HUDEP-2 (cell line): ENCODE data around the gene LAMA1.

Source experiments
- DNase-seq, 76 experiments: peaks; one replicate each; lab custom pipeline; 2025; ENCODE audit not compliant: unreplicated experiment in 76 of 76; lab: John Stamatoyannopoulos, UW

Gene LAMA1

DNA sequence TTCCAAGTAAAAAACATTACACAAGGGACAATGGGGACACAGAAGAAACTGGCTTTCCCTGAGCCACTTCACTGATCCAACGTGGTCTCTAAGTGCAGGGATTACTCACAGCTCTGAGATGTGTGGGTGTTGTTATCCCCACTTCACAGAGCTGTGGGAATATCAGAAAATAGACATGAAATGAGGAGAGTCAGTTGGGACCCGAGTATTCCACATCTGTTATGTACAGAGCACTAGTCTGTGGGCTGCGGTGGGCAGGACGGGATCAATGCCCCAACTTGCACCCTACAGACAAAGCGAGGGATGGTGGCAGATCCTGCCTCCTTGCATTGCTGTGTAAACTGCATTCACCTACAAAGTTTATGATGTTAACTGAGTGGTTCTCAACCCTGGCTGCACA lies 11.7 kb downstream of the LAMA1 start:
- no peak for DNase-seq

DNA sequence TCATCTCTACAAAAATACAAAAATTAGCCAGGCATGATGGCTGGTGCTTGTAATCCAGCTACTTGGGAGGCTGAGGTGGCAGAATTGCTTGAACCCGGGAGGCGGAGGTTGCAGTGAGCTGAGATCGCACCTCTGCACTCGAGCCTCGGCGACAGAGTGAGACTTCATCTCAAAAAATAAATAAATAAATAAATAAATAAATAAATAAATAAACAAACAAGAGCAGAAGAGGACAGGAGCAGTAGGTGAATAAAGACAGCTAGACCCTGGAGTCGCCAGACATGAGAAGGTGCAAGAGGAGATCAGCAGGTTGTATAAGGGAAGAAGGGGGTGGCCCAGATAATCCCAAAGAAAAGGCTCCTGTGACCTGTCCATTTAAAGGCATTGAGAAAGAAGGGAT lies 12.3 kb downstream of the LAMA1 start:
- no peak for DNase-seq

DNA sequence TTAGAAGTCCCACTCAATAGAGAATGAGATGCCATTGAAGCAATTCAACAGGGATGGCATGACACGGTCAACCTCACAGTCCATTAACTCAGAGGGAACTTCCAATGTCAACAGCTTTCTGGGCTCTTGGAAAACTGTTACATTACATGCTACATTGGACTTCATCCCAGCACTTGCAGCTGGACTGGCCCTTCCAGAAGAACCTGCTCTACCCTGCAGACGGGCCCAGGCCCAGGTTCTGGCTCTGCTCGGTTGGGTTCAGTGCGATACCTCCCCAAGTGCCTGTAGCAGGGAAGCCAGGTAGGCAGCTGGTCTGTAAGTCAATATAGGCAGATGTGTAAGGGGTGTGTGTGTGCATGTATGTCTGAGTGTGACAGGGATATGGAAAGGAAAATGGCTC lies 12.9 kb downstream of the LAMA1 start:
- DNase-seq = no peak

DNA sequence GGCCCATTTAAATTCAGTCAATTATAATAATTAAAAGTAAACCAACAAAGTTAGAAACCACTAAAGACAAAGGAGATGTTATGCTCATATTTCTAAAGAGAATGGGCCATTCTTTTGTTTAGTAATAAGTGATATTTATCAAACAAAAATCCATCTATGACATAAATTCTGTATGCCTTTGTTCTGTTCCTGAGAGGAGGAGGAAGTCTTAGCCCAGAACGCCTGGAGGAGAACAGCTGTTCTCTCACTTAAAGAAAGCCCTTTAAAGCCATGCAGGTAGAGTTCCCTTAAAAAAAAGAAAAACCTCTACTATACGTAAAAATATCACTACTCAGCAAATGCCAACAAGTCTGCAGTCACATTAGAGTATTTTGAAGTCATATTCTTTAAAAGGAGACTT lies 15.5 kb downstream of the LAMA1 start:
- DNase-seq = no peak

DNA sequence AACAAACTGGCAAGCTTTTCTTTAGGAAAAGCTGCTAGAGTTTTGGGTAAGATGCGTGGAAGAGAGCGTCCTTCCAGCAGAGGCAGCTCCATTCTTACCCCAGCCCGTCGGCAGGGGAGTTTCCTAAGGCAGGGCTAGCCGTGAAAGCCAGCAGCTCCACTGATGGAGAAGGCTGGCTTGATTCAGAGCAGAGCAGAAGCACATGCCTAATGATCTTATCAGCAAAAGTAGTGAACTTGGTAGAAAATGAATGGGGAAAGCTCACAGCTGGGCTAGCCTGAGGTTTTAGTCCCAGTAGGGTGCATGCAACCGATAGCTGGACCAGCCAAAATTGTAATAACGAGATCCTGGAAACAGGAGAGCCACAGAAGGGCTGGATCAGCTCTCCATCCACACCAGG lies 20.8 kb downstream of the LAMA1 start:
- DNase-seq = no peak

DNA sequence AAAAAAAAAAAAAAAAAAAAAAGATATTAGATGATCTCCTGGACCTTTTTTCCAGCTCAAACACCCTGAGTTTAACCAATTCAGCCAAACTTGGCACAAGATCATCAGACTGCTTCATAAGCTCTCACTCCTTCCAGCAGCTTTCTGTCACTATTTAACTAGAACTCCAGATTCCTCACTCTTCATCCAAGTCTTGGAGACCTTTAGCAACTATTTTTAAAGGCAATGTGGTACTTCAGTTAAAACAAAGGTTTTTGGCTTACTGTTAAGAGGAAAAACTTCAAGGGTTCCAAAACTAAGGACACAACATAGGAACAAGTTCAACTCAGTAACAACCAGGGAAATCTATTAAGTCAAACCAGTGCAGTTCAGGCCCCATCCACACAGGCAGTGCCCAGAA lies 23.2 kb downstream of the LAMA1 start:
- no peak for DNase-seq

DNA sequence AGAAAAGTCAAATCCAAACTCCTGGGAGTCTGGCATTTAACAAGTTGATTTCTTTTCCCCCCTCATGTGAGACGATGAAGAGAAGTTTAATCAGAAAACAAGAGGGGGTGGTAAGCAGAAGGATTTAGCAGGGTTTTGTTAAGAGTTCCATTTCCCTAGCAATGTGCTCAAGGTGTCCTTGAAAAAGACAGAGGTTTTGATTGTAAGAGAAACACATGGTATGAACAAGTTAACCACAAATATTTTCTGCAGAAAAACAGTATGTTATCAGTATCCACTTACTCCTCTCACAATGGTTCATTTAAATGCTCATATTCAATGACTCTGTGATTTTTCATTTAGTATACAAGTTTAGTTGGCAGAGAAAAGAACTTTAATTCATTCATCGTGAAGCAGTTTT lies 26.8 kb downstream of the LAMA1 start:
- no peak for DNase-seq

DNA sequence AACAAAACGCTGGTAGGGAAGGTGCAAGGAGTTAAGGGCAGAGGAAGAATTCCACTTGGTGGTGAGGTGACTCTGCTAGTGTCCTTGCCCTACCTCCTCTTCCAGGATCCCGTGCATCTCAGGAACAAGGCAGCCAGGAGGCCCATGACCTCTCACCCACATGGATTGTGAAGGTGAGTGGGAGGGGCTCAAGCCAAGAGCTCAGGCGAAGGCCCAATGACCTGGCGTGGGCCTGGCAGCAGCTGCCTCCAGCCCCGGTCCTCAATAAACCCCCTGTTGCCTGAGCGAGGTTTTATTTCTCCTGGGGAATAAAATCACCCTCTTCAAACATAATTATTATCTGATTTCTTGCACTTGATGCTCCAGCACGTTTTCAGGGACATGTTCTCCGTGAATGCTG lies 28.2 kb downstream of the LAMA1 start:
- DNase-seq = no peak

DNA sequence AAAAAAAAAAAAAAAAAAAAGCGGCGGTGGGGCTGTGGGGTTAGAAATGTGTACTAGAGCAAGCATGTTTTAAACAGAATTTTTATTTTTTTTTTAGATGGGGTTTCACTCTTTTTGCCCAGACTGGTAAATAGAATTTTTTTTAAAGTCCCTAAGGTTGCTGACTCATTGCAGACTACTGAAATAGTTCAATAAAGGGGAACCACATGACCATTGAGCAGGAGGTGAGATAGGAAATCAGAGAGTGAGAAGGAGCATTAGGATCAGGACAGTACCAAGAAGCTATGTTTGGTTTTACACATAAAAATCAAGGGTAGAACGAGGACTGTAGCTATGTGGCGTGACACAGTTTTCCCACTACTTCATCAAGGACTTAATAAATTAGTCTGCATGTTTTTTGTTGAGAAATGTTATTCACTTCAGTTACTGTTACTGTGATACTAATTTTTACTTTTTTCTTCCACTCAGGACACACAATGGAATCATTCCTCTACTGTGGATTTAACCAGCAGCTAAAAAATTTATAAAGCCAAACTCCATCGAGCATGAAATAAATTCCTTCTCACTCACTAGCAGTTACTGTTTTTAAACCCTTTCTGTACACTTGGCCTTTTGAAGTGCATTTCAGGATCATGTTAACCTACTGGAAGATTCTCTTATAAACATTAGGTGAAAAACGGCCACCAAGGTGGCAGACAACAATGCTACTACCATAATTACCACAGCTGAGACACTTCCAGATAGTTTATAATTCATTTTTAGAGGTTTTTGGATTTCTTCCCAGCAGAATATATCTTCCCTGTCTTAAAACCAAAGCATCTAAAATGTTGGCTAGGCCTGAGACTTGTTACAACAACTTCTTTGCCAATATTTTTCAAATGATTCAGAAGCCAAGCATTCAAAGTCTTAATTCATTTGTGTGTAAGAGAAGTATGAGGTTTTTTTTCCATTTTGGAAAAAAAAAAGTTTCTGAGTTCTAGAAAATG lies 33.2 kb downstream of the LAMA1 start:
- no peak for DNase-seq

DNA sequence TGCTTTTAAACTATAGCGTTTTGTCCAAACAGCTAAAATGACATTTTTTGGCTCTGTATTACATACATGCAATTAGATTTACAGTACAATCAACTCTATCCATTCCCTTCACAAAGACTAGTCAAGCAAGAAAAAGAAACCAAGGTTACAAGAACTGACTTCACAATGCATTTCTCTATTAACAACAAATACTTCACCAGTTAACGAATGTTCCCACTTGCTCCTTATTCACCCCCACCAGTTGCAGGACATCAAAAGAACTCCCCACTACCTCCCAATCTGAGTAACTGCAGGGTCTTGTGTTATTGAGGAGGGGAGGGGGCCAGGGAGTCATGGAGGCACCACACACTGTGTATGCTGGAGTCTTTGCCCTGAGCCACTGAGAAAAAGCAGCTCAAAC lies 34.9 kb downstream of the LAMA1 start:
- DNase-seq = no peak

DNA sequence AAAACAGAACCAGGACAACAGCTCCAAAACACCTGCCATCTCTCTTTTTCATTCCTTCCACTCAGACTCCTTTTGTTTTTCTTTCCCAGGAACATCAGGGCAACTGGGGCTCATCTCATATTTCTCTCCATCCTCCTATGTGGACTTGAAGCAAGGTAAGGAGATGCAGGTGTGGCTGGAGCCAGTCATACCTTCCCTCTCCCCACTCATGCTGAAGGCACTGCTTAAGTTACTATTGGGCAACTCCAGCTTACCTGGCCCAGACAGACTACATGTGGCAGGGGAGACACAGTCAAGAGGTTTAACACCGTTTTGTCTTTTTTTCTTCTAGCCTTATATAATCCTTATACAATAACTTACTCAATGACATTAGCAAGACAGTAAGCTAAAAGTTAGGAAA lies 38.4 kb downstream of the LAMA1 start:
- DNase-seq = no peak

DNA sequence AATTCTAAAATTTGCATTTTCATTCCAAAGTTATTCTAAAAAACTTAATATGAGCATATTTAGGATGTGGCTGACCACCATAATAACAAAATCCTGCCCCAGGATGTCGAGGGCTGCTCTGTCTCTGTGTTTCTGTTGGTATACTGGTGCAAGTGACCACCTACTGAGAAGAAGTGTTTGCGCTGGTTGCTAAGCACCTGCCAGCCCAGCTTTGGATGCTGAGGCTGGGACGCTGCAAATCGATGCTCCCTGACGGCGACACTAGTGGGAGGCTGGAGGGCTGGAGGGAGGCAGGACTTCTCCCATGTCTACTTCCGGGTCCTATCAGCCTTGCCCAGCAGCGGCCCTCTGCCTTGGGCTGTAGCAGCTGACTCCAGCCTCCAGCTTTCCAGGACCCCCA lies 45.0 kb downstream of the LAMA1 start:
- DNase-seq = no peak

DNA sequence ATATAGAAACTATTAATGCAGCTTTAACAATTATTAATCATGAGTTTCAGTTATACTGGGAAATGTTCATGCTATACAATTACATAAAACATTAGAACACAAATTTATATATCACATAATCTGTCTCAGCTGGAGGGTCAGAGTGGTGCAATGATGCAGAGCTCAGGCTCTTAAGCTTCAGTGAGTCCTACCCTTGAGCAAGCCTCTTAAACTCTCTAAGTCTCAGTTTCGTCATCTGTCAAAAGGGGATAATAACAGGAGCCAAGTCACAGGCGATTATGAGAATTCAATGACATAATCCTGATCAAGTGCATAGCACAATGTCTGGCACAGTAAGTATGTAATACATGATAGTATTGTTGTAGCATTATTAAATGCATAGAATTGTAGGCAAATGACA lies 46.0 kb downstream of the LAMA1 start:
- no peak for DNase-seq

DNA sequence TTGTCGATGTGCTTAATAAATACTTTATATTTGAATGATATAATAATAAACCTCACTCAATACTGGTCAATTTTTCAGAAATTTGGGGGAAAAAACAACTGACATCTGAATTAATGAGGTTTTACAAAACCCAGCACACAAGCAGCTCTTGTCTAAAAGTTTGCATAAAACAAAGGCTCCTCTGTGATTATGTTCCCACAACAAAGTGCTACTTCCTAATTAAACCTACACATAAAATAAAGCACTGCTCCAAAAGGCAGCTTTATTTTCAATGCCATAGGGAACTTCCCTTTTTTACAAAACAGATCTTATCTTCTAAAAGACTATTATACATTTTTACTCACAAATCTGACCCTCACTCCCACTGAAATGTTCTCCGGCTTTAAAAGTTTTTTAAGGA lies 47.1 kb downstream of the LAMA1 start:
- no peak for DNase-seq

DNA sequence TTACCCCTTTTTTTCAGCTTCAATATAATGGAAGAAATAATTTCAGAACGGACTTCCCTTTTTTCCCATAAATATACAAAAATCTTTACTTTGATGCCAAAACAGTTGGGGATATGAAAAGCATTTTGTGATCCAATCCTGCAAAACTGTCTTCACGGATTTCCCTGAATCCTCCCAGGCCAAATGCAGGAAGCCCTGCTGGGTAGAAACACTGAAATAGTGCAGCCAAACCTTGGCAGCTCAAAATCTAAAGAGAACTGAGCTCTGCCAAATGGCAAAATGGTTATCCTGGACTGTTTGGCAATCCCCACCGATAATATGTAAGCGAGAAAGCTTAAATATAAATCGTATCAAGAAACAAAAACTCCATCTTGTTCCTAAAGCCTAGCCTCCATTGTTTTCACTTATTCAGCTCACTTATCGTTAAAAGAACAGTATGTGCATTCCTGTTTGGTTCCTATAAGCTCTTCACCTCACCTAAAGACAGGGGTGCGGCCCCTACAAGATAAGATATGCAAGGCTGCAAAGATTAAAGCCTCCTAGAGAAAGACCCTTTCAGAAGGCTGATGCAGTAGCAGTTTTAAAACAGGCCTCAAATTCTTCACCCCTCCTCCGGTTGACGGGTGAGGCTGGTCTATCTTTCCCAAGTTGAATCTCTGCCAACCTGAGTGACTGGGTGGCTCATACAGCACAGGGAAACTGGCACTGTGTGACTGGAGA lies 48.6 kb downstream of the LAMA1 start:
- DNase-seq = no peak

DNA sequence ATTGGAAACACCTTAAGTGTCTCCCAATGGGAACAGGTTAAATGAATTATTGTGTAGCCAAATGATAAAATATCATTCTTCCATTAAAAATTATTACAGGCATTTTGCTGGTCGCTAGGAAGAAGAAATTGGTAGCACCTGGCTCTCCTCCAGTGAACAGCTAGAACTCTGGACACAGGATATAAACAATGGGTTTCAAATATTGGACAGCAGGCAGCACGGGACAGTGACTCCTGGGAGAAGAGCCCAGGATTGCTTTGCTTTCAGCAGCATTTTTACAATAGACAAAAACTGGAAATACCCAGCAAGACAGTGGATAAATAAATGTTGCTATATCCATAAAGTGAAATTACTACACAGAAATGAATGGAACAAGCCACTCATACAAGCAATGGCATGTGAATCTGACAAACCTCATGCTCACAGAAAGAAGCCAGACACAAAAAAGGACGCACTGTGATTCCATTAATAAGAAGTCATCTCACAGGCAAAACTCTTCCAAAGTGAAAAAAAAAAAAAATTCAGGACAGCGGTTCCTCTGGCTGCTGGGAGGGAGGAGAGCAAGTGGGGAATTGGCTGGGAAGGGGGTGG lies 50.5 kb downstream of the LAMA1 start:
- DNase-seq = no peak

DNA sequence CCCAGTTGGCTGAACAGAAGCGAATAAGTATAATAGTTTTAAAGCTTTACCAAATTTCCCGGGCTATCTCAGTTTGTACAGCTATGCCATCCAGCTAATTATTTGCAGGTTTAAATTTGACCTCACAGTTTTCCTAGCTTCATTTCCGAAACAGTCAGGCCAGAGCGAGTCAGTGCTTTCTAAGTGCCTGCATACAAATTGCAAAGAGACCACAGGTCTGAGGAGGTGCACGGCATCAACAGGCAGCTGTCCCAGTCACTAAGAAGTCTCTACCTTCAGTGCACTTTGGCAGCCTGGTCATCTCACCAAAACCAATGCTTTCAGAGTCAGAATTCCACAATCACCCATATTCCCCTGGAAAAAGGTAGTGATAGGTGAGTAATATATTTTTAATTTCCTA lies 51.9 kb downstream of the LAMA1 start:
- DNase-seq = no peak

DNA sequence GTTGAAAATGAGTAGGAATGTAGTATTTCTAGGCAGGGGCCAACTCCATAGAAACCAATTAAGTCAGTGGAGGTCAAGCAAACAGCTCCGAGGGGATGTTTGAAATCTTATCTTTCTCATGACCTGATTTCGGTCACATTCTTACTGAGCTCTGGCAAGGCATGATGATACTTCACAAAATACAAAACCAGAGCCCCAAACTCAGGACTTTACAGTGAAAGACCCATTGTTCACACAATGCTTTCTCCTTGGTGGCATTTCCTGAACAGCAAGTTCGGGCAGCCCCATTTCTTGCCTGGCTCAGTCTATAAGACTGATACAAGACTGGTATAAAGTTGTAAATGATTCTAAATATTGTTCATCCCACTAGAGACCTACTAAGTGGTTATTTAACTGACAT lies 53.3 kb downstream of the LAMA1 start:
- no peak for DNase-seq

DNA sequence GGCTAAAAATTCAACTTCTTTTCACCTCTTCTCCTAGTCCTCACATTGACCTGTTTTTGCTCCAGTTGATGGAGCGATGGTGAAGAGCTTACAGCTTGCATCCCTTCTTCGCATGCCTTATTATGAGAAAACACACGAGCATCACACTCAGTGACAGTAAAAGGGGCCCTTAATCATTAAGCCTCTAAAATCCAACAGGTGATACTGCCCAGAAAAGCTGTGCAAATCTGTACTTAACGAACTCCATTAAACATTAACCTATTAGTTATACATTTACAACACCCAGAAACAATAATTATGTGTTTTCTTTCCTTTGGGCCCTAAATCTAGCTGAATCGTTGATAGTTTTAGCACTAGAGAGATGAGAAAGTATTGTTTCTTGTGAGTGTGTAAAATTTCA lies 54.8 kb downstream of the LAMA1 start:
- DNase-seq = no peak

DNA sequence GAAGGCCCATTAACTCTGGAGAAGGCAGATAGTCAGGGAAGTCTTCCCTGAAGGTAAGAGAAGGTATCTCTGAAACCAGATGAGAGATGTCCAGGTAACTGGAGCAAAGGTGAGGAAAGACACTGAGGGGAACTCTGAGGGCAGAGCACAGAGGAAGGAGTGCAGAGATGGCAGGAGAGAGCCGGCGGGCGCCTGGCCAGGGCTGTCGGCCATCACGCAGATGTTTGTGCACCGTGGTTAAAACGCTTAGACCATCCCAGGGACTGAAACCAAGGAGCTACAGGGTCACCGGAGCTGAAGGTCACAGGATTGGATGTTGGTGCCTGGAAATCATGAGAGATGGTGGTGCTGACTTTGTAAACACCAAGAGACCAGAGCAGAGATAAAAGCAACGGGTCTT lies 55.4 kb downstream of the LAMA1 start:
- DNase-seq = no peak

DNA sequence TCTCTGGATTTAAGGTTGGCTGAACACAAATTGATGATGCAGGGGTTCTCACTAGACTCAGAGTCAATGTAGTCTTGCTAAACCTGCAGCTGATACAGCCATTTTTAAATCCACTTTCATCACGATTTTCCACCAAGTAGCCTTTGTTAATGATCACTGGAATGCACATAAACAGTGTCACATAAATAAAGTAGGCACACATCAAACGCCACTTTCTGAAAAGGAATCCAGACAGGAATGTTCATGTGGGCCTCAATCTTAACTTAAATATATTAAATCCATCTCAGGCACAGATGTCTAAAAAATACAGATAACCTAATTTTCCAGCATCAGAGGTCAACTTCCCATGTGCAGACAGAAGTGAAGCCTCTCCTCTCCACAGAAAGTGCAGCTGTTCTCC lies 58.3 kb downstream of the LAMA1 start:
- DNase-seq = no peak

DNA sequence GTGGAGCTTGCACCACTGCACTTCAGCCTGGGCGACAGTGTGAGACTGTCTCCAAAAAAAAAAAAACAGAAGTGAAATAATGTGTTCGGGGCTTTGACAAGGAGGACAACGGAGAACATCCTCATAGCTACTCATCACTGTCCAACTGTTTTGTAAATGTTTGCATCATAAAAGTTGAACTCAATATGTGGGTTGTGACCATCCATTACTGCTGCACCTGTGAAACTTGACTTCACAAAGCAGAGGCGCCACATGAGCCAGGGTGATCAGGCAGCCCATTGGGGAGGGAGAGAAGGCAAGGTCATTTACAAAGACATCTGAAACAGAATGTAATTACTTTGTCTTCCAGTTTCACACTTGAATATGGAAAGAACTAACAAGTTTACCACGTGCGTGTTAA lies 61.6 kb downstream of the LAMA1 start:
- no peak for DNase-seq
